Lung (tissue), 12 donors: ENCODE results near the gene RGS7. TPM values are rescaled to one million over a fixed set of nuclear protein-coding genes. Genes with fewer than 3 reads are reported as not detected.
"Not testable (repeated sequence)": the region's sequence is repeated elsewhere in the genome, so short reads cannot be mapped to it uniquely, and the experiment has no call there.

Source experiments
- ATAC-seq: fragments of 200-7000 bp; cut with Tn5 transposase; one replicate; pipeline ENCODE4 v1.9.1; 2020; ENCODE audit warnings: moderate number of reproducible peaks; ENCODE audit not compliant: insufficient read depth, low FRiP score
- DNase-seq, 3 donors: peaks; one replicate each; pipeline ENCODE4 v3.0.0-alpha.2; 2013 to 2017
- H3K27ac ChIP-seq, 2 donors: one replicate each; pipeline ENCODE4 v1.5.1; 2013; ENCODE audit warnings: mild to moderate bottlenecking in 2 of 2, moderate library complexity in 2 of 2, control low read depth in 1 of 2, inconsistent platforms in 1 of 2, low read depth in 1 of 2, low read length in 1 of 2
- H3K27me3 ChIP-seq, 3 donors: one replicate each; pipeline ENCODE4 v1.5.1; 2013; ENCODE audit warnings: low read length in 2 of 3; ENCODE audit not compliant: control insufficient read depth in 3 of 3, insufficient read depth in 3 of 3
- H3K36me3 ChIP-seq, 4 donors: one replicate each; pipeline ENCODE4 v1.5.1; 2013; ENCODE audit warnings: low read length in 4 of 4, mild to moderate bottlenecking in 1 of 4, moderate library complexity in 1 of 4; ENCODE audit not compliant: control insufficient read depth in 4 of 4, insufficient read depth in 4 of 4
- H3K4me1 ChIP-seq, 5 donors: one replicate each; pipeline ENCODE4 v1.5.1; 2013; ENCODE audit warnings: low read length in 5 of 5, mild to moderate bottlenecking in 2 of 5, moderate library complexity in 1 of 5; ENCODE audit not compliant: control insufficient read depth in 5 of 5, insufficient read depth in 5 of 5
- H3K4me3 ChIP-seq: one replicate; pipeline ENCODE4 v1.5.1; 2013; ENCODE audit warnings: mild to moderate bottlenecking, control low read depth, moderate library complexity
- H3K9ac ChIP-seq, 2 donors: one replicate each; pipeline ENCODE4 v1.5.1; 2013; ENCODE audit warnings: low read length in 2 of 2, control low read depth in 1 of 2; ENCODE audit not compliant: insufficient read depth in 1 of 2
- H3K9me3 ChIP-seq, 4 donors: one replicate each; pipeline ENCODE4 v1.5.1; 2013; ENCODE audit warnings: low read length in 3 of 4, mild to moderate bottlenecking in 1 of 4, moderate library complexity in 1 of 4; ENCODE audit not compliant: control insufficient read depth in 4 of 4, insufficient read depth in 3 of 4
- WGBS, 2 donors: extraction: QIAGEN DNeasy Blood & Tissue Kit; methylation state at CpG; one replicate each; pipeline ENCODE4 v1.1.7; 2013; 5-methylcytosine and 5-hydroxymethylcytosine counted together
- polyA plus RNA-seq, 2 donors: library from polyadenylated mRNA; stranded (reverse); fragments of 200-250 nt; gene quantifications; one replicate each; pipeline ENCODE4 v1.2.1, GENCODE V29; 2013
- total RNA-seq, 2 donors: library from RNA; depleted of rRNA in 1 of 2; stranded (reverse); fragments of >200 nt in 1 of 2; gene quantifications; one replicate each; pipeline ENCODE4 v1.2.1, GENCODE V29; 2014 to 2021
- TF ChIP-seq, protein P1 (sequence below): IDR thresholded peaks from 2 replicates; pipeline ENCODE4 v1.5.1; 2012; ENCODE audit warnings: mild to moderate bottlenecking; ENCODE audit errors: control extremely low read depth, extremely low read depth
- donor health status: control.
- donor health status: control.
- donor health status: Bipolar disorder and iron deficiency.
- donor health status: healthy.
- donor health status: DM: yes; HTN: yes; CAD: no.

RGS7 gene
- total and polyA plus RNA-seq, 4 donors, result 0.06 to 0.25 (median 0.08) TPM; not detected in 1

GRCh38 chr1:240883490-240883889, 473.5 kb downstream of the RGS7 start:
- ATAC-seq (no peak), DNase-seq (no peak)
- Histone ChIP-seq H3K9ac (no peak overlapping the region), H3K9me3 (peaks cover 0 to 5% (median 1%) of the 10 kb centered on the region in 4 donors), H3K27me3 (no peaks in the 10 kb centered on the region), H3K4me1 (no peaks in the 10 kb centered on the region), H3K36me3 (no peaks in the 10 kb centered on the region), H3K27ac (no peak overlapping the region), H3K4me3 (no peak overlapping the region)
- WGBS, 2 donors, result 89 to 90% methylated on average over 2 to 3 of the region's 3 CpGs
- TF ChIP-seq, protein P1, sequence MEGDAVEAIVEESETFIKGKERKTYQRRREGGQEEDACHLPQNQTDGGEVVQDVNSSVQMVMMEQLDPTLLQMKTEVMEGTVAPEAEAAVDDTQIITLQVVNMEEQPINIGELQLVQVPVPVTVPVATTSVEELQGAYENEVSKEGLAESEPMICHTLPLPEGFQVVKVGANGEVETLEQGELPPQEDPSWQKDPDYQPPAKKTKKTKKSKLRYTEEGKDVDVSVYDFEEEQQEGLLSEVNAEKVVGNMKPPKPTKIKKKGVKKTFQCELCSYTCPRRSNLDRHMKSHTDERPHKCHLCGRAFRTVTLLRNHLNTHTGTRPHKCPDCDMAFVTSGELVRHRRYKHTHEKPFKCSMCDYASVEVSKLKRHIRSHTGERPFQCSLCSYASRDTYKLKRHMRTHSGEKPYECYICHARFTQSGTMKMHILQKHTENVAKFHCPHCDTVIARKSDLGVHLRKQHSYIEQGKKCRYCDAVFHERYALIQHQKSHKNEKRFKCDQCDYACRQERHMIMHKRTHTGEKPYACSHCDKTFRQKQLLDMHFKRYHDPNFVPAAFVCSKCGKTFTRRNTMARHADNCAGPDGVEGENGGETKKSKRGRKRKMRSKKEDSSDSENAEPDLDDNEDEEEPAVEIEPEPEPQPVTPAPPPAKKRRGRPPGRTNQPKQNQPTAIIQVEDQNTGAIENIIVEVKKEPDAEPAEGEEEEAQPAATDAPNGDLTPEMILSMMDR, result no peak

DNA sequence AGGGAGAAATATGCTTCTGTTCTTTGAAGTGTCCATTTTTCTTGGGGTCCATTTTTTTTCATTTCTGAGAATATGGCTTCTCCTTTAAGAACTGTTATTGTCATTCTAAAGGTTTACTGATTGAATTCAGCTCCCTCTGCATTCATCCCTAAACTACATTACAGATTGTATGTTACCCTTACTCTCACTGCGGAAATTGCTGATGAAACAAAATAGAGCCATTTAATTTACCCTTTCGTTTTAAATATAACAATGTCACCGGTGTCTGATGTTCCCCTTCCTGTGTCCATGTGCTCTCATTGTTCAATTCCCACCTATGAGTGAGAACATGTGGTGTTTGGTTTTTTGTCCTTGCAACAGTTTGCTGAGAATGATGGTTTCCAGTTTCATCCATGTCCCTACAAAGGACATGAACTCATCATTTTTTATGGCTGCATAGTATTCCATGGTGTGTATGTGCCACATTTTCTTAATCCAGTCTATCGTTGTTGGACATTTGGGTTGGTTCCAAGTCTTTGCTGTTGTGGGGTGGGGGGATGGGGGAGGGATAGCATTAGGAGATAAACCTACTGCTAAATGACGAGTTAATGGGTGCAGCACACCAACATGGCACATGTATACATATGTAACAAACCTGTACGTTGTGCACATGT, 474.2 kb downstream of the RGS7 start:
- H3K27me3 ChIP-seq, H3K36me3 ChIP-seq, DNase-seq, H3K27ac ChIP-seq, H3K9me3 ChIP-seq, ATAC-seq, H3K4me3 ChIP-seq, H3K4me1 ChIP-seq, H3K9ac ChIP-seq: not testable (repeated sequence)
- 88 to 93% methylated on average over 6 of the region's 6 CpGs for WGBS, 2 donors

GRCh38 chr1:240878631-240879030, 478.4 kb downstream of the RGS7 start:
- Histone ChIP-seq H3K27ac (no peak overlapping the region), H3K36me3 (no peaks in the 10 kb centered on the region), H3K4me3 (no peak overlapping the region), H3K4me1 (no peaks in the 10 kb centered on the region), H3K9ac (no peak overlapping the region), H3K9me3 (peaks cover 0 to 3% (median 1%) of the 10 kb centered on the region in 4 donors), H3K27me3 (no peaks in the 10 kb centered on the region)
- TF ChIP-seq, protein P1, result no peak
- ATAC-seq (no peak), DNase-seq (no peak)
- 96 to 98% methylated on average over 1 of the region's 1 CpG for WGBS, 2 donors

- ATAC-seq (no peak), DNase-seq (no peak)
- H3K9me3 ChIP-seq, result peaks cover 0 to 3% (median 1%) of the 10 kb centered on the region in 4 donors
- no peak overlapping the region for H3K27ac ChIP-seq
- TF ChIP-seq, protein P1, result no peak
- no peaks in the 10 kb centered on the region for H3K4me1 ChIP-seq
- WGBS, 2 donors, result 90 to 96% methylated on average over 1 of the region's 1 CpG
- no peaks in the 10 kb centered on the region for H3K36me3 ChIP-seq
- H3K9ac ChIP-seq, result no peak overlapping the region
- H3K27me3 ChIP-seq, result no peaks in the 10 kb centered on the region
- H3K4me3 ChIP-seq, result no peak overlapping the region
Observed at GRCh38 chr1:240877605-240878004, 479.4 kb downstream of the RGS7 start.
